HFFc6 (cell line): ENCODE measurements around the gene IL4I1. TPM values are rescaled to one million over a fixed set of nuclear protein-coding genes. Genes with fewer than 3 reads are reported as not detected.

ENCODE experiments used
- DNase-seq: peaks from one replicate; pipeline ENCODE4 v3.0.0-alpha.2; 2018
- H3K27ac Mint-ChIP-seq: 2 replicates; pipeline ENCODE4 v1.8.0; 2020; ENCODE audit warnings: mild to moderate bottlenecking, mixed read lengths
- H3K27me3 Mint-ChIP-seq: 2 replicates; pipeline ENCODE4 v1.8.0; 2021; ENCODE audit warnings: mild to moderate bottlenecking, moderate library complexity, mixed read lengths; ENCODE audit not compliant: insufficient read depth
- H3K36me3 Mint-ChIP-seq: 2 replicates; pipeline ENCODE4 v1.8.0; 2021; ENCODE audit warnings: low read depth, mixed read lengths
- H3K4me1 Mint-ChIP-seq: 2 replicates; pipeline ENCODE4 v1.8.0; 2020; ENCODE audit warnings: low read depth, mixed read lengths
- H3K4me3 Mint-ChIP-seq: 2 replicates; pipeline ENCODE4 v1.8.0; 2020; ENCODE audit warnings: mild to moderate bottlenecking, moderate library complexity, mixed read lengths
- H3K9me3 Mint-ChIP-seq: 2 replicates; pipeline ENCODE4 v1.8.0; 2020; ENCODE audit warnings: mild to moderate bottlenecking, mixed read lengths
- CTCF ChIP-seq: fragments of 200-600 bp; sonication (generic); IDR thresholded peaks from 2 replicates; pipeline ENCODE4 v1.5.0; 2021; ENCODE audit warnings: antibody characterized with exemption, mild to moderate bottlenecking
- total RNA-seq, 6 experiments: library from RNA; stranded (reverse); fragmentation: NEBNext Ultra II Directional; extraction: Animal tissue kit (Norgen Biotek cat#: 25700); gene quantifications; 2 replicates in 1 of 6; 3 replicates in 5 of 6; pipeline ENCODE4 v1.2.3, GENCODE V29; 2021

Gene IL4I1
- total RNA-seq, 6 experiments from 2014 or later: 0.24 to 0.48 (median 0.41) TPM; not detected in 1

- Mint-ChIP-seq H3K27ac (no peak overlapping the region), H3K4me3 (no peak overlapping the region), H3K9me3 (no peaks in the 10 kb centered on the region), H3K36me3 (peaks cover 29% of the 10 kb centered on the region), H3K4me1 (peaks cover 24% of the 10 kb centered on the region), H3K27me3 (peaks cover 20% of the 10 kb centered on the region)
- no peak for DNase-seq
- no peak for TF ChIP-seq CTCF
These were observed 36.2 kb downstream of the IL4I1 start for GRCh38 chr19:49860336-49861102.

- H3K4me1 Mint-ChIP-seq: peaks cover 17% of the 10 kb centered on the region
- H3K9me3 Mint-ChIP-seq: no peaks in the 10 kb centered on the region
- H3K4me3 Mint-ChIP-seq: peak overlapping the region; percentile 22; the same call in 1 of the 2 replicates
- DNase-seq: no peak
- peaks cover 20% of the 10 kb centered on the region for H3K27me3 Mint-ChIP-seq
- no peak for TF ChIP-seq CTCF
- peaks cover 27% of the 10 kb centered on the region for H3K36me3 Mint-ChIP-seq
- peak overlapping the region; percentile 91 for H3K27ac Mint-ChIP-seq
These were observed 36.9 kb downstream of the IL4I1 start for GRCh38 chr19:49859682-49860335.

DNA sequence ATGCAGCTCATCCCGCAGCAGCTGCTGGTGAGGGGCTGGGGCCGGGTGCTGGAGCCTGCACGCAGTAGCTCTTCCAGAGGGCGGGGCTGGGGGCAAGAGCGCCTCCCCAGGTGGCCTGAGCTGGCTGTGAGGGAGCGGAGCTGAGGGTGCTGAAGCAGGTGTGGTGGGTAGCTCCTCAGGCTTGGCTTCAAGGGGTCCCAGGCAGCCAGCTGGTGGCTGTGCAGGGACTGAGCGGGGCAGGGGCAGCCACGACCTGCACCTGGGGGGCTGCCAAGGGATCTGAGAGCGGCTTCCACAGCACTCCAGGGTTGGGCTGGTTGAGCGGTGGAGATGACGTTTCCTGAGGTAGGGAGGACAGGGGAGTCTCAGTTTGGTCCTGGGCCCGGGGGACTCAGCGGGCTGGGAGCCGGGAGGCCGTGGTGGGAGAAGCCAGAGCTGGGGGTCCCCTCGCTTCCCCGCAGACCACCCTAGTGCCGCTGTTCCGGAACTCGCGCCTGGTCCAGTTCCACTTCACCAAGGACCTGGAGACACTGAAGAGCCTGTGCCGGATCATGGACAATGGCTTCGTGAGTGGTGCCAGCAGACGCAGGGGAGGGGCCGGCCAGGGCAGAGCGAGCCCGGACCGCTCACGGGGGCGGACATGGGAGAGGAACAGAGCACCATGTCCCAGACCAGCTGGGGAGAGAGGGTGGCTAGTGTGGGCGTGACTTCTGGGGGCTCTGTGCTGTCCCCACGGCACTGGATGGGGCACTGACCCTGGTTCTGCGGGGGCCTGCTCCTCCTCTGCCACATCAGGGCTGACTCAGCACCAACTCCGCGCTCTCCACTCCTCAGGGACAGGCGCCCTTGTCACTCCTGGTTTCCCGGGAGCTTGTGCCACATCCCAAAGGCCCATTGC is 38.4 kb downstream of the IL4I1 start:
- Mint-ChIP-seq H3K27ac (peak overlapping the region; percentile 91), H3K4me3 (peak overlapping the region; percentile 69), H3K36me3 (peaks cover 16% of the 10 kb centered on the region), H3K9me3 (no peaks in the 10 kb centered on the region), H3K4me1 (peaks cover 22% of the 10 kb centered on the region), H3K27me3 (peaks cover 25% of the 10 kb centered on the region)
- no peak for TF ChIP-seq CTCF
- DNase-seq: no peak

- peak overlapping the region; percentile 91 for H3K27ac Mint-ChIP-seq
- H3K27me3 Mint-ChIP-seq: peaks cover 21% of the 10 kb centered on the region
- no peak overlapping the region; the same call in 1 of the 2 replicates for H3K4me3 Mint-ChIP-seq
- H3K36me3 Mint-ChIP-seq: peaks cover 12% of the 10 kb centered on the region; the same call in 1 of the 2 replicates
- DNase-seq: no peak
- H3K4me1 Mint-ChIP-seq: peaks cover 26% of the 10 kb centered on the region
- no peaks in the 10 kb centered on the region for H3K9me3 Mint-ChIP-seq
- no peak for TF ChIP-seq CTCF
These were observed 38.9 kb downstream of the IL4I1 start for GRCh38 chr19:49857838-49858087.

DNA sequence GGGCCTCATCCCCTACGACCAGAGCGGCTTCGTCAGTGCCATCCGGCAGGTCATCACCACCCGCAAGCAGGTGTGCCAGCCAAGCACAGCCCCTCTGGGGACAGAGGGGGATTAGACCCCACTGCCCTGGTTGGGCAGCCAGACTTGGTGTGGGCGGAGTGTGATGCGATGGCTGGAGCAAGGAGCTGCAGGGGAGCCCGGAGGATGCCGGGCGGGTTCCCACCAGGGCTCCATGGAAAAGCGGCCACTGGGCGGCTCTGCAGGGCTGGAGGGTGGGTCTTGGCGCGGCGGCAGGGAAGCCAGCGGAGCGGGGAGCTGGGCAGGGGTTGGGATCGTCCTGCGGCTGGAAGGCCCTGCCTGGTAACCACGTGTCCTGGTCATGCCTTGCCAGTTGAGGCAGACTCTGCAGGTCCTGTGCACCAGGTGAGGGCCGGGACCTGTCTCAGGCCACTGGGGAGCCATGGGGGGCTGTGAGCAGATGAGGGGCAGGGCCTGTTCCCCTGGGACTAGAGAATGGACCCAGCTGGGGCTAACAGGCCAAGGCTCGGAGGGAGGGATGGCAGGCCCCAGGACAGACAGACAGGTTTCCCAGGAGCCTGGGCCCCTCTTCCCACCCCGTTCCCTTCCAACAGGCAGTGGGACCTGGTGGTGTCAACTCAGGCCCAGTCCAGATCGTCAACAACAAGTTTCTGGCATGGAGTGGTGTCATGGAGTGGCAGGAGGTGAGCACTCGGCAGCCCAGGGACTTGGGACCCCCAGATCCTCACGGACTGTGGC is 39.4 kb downstream of the IL4I1 start:
- peaks cover 31% of the 10 kb centered on the region for H3K4me1 Mint-ChIP-seq
- peaks cover 21% of the 10 kb centered on the region for H3K27me3 Mint-ChIP-seq
- peaks cover 14% of the 10 kb centered on the region; the same call in 1 of the 2 replicates for H3K36me3 Mint-ChIP-seq
- TF ChIP-seq CTCF: no peak
- peak overlapping the region; percentile 91; the same call in 1 of the 2 replicates for H3K27ac Mint-ChIP-seq
- no peaks in the 10 kb centered on the region for H3K9me3 Mint-ChIP-seq
- no peak overlapping the region; the same call in 1 of the 2 replicates for H3K4me3 Mint-ChIP-seq
- DNase-seq: no peak
